K562 (cell line): ENCODE results near the gene FKBP1B. TPM values are rescaled to one million over a fixed set of nuclear protein-coding genes. Genes with fewer than 3 reads are reported as not detected.
A peak's percentile ranks its signal among the peaks of the same experiment; 100 is the strongest.

ENCODE experiments used
- CBX2 ChIP-seq: fragments of 200-600 bp; sonication (generic); IDR thresholded peaks from one replicate; pipeline ENCODE4 v1.6.1; 2012; ENCODE audit warnings: mild to moderate bottlenecking, low read length, inconsistent platforms; ENCODE audit not compliant: insufficient read depth, poor library complexity, severe bottlenecking
- CREM ChIP-seq: IDR thresholded peaks from 2 replicates; pipeline ENCODE4 v1.6.1; 2014; ENCODE audit warnings: antibody characterized with exemption, low read depth
- DIDO1 ChIP-seq: fragments of 450-650 bp; IDR thresholded peaks from 2 replicates; pipeline ENCODE4 v1.6.1; 2016; ENCODE audit warnings: low read depth, missing biosample characterization, missing genetic modification characterization
- ERF ChIP-seq: fragments of 450-650 bp; formaldehyde crosslinking; IDR thresholded peaks from 2 replicates; pipeline ENCODE4 v1.4.0; 2020; ENCODE audit warnings: mild to moderate bottlenecking, mixed read lengths
- EWSR1 ChIP-seq: fragments of 450-650 bp; IDR thresholded peaks from 2 replicates; pipeline ENCODE4 v1.6.1; 2018; ENCODE audit warnings: borderline replicate concordance, mild to moderate bottlenecking, low read depth, moderate library complexity; ENCODE audit not compliant: partially characterized antibody
- JUN ChIP-seq, 2 experiments: sonication (generic) in 1 of 2; formaldehyde crosslinking in 1 of 2; IDR thresholded peaks; 2 replicates each; pipeline versions ENCODE4 v1.6.1 to v1.8.0; 2012 to 2022; ENCODE audit warnings: borderline replicate concordance in 2 of 2, mild to moderate bottlenecking in 2 of 2, improper control_type of control experiment in 1 of 2, low read depth in 1 of 2, low read length in 1 of 2, missing genetic modification reagents in 1 of 2
- MAX ChIP-seq: sonication (generic); formaldehyde crosslinking; IDR thresholded peaks from 2 replicates; pipeline ENCODE4 v1.9.0; 2022; ENCODE audit warnings: mild to moderate bottlenecking, missing genetic modification reagents
- MAZ ChIP-seq, 2 experiments: fragments of 450-650 bp in 1 of 2; sonication (generic) in 1 of 2; formaldehyde crosslinking; IDR thresholded peaks in 1 of 2; conservative IDR thresholded peaks in 1 of 2; 2 replicates each; pipeline versions ENCODE4 v1.4.0 to v1.5.0; 2020; ENCODE audit warnings: mild to moderate bottlenecking in 1 of 2, missing genetic modification reagents in 1 of 2
- MCM2 ChIP-seq: fragments of 450-650 bp; IDR thresholded peaks from 2 replicates; pipeline ENCODE4 v1.6.1; 2017; ENCODE audit warnings: low read depth, mild to moderate bottlenecking
- MITF ChIP-seq: IDR thresholded peaks from 2 replicates; pipeline ENCODE4 v1.6.1; 2014; ENCODE audit warnings: antibody characterized with exemption
- RBBP5 ChIP-seq: fragments of 200-600 bp; sonication (generic); IDR thresholded peaks from 2 replicates; pipeline ENCODE4 v1.6.1; 2012; ENCODE audit warnings: borderline replicate concordance, mild to moderate bottlenecking, low read length, control low read depth, inconsistent platforms; ENCODE audit not compliant: insufficient read depth, poor library complexity, severe bottlenecking
- SMARCA5 ChIP-seq: fragments of 450-650 bp; IDR thresholded peaks from 2 replicates; pipeline ENCODE4 v1.6.1; 2016
- TCF3 ChIP-seq: sonication (generic); formaldehyde crosslinking; IDR thresholded peaks from 2 replicates; pipeline ENCODE4 v1.4.0; 2020; ENCODE audit warnings: mild to moderate bottlenecking, missing genetic modification reagents
- TCF7L2 ChIP-seq: fragments of 150-350 bp; IDR thresholded peaks from 2 replicates; pipeline ENCODE4 v1.6.1; 2016; ENCODE audit warnings: low read depth, mild to moderate bottlenecking, low read length, moderate library complexity
- ZBTB12 ChIP-seq: fragments of 250-450 bp; sonication (Bioruptor Pico); IDR thresholded peaks from 2 replicates; pipeline ENCODE4 v1.4.0; 2020
- ZNF398 ChIP-seq: fragments of 250-450 bp; sonication (Bioruptor Pico); IDR thresholded peaks from 2 replicates; pipeline ENCODE4 v1.8.0; 2021; ENCODE audit warnings: moderate library complexity, mild to moderate bottlenecking, inconsistent platforms
- polyA plus RNA-seq, 8 experiments: library from polyadenylated mRNA; depleted of rRNA in 4 of 8; stranded (reverse) in 5 of 8; unstranded in 3 of 8; fragments of >200 nt; fragmentation: Nextera tagmentation in 2 of 8; fragmentation: Illumina TruSeq in 1 of 8; extraction: Ambion mirVana in 2 of 8; extraction: Trizol in 1 of 8; gene quantifications; 2 replicates each; pipeline versions ENCODE4 v1.2.1 to v1.2.3, GENCODE V29; 2011 to 2014; ENCODE audit warnings: inconsistent platforms in 1 of 8, missing spikeins in 1 of 8
- total RNA-seq, 7 experiments: library from RNA; depleted of rRNA in 6 of 7; stranded (reverse); fragments of >200 nt in 6 of 7; fragmentation: Illumina TruSeq in 2 of 7; extraction: Trizol in 2 of 7; gene quantifications; 2 replicates each; pipeline versions ENCODE4 v1.2.1 to v1.2.3, GENCODE V29; 2011 to 2021; ENCODE audit warnings: low replicate concordance in 1 of 7
- TF ChIP-seq, protein P1 (sequence below): fragments of 450-650 bp; formaldehyde crosslinking; IDR thresholded peaks from 2 replicates; pipeline ENCODE4 v1.4.0; 2022; ENCODE audit warnings: missing genetic modification characterization
- TF ChIP-seq, protein P2 (sequence below): fragments of 250-450 bp; sonication (Bioruptor Pico); IDR thresholded peaks from 2 replicates; pipeline ENCODE4 v1.4.0; 2020; ENCODE audit warnings: mild to moderate bottlenecking

Gene FKBP1B
- total and polyA plus RNA-seq, 9 of the 15 experiments (the other 6 are each of a cell fraction or from before 2014, with no cell fraction given) = 0.58 to 9.4 (median 1.6) TPM

DNA sequence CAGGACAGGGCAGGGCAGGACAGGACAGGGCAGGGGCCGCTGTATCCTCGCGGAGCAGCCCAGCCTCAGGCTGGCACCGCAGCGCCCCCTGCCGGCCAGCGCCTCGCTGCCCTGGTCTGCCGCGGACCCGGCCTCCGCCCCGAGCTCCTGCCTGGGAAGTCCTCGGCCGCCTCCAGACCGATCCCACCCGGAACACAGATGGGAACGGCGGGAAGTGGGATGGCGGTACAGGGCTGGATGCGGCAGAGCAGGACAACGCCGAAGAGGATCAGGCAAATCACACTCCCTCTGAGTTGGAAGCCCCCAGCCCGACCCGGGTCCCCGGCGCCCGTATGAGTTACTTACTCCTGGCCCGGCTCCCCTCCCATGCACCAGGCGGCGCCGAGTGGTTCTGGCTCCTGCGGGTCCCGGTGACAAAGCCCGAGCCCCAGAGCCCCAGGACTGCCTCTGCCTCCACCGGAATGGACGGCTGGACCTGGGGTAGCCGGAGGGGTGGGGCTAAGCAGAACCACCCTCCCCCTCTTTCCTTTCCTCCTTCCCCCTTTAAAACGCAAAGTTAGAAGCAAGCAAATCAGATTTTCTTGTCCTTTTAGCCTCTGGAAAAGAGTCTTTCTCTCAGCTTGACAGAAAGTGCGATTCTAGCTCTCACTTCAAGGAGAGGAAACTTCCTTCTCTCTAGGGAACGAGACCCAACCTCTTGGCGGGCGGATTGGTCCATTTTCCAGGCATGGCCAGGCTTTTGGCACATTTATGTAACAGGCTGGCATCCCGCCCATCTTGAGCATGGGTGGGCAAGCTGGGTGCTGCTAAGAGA lies 35.1 kb downstream of the FKBP1B start, which contains the start of gene TP53I3 (continued):
- no peak for TF ChIP-seq EWSR1
- 0 out of 2 replicates have a peak, but pooled peaks have one; percentile 48 for TF ChIP-seq JUN (IDR thresholded peaks at IDR 0.05; ENCODE audit: borderline replicate concordance, low read depth, low read length)
- TF ChIP-seq JUN (CRISPR knock-in tag; IDR thresholded peaks at IDR 0.05; ENCODE audit: borderline replicate concordance) = 0 out of 2 replicates have a peak, but pooled peaks have one; percentile 26
- TF ChIP-seq CREM = no peak
- TF ChIP-seq DIDO1 = peak; percentile 73; the same call in 1 of the 2 replicates
- TF ChIP-seq, protein P1, sequence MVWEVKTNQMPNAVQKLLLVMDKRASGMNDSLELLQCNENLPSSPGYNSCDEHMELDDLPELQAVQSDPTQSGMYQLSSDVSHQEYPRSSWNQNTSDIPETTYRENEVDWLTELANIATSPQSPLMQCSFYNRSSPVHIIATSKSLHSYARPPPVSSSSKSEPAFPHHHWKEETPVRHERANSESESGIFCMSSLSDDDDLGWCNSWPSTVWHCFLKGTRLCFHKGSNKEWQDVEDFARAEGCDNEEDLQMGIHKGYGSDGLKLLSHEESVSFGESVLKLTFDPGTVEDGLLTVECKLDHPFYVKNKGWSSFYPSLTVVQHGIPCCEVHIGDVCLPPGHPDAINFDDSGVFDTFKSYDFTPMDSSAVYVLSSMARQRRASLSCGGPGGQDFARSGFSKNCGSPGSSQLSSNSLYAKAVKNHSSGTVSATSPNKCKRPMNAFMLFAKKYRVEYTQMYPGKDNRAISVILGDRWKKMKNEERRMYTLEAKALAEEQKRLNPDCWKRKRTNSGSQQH (CRISPR knock-in tag) = no peak
- TF ChIP-seq, protein P2, sequence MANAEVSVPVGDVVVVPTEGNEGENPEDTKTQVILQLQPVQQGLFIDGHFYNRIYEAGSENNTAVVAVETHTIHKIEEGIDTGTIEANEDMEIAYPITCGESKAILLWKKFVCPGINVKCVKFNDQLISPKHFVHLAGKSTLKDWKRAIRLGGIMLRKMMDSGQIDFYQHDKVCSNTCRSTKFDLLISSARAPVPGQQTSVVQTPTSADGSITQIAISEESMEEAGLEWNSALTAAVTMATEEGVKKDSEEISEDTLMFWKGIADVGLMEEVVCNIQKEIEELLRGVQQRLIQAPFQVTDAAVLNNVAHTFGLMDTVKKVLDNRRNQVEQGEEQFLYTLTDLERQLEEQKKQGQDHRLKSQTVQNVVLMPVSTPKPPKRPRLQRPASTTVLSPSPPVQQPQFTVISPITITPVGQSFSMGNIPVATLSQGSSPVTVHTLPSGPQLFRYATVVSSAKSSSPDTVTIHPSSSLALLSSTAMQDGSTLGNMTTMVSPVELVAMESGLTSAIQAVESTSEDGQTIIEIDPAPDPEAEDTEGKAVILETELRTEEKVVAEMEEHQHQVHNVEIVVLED (CRISPR knock-in tag) = no peak; the same call in 1 of the 2 replicates
- TF ChIP-seq TCF3 (CRISPR knock-in tag) = no peak
- TF ChIP-seq MAX = peak; percentile 57
- no peak for TF ChIP-seq MCM2
- no peak; the same call in 1 of the 2 replicates for TF ChIP-seq ERF
- TF ChIP-seq MITF = peak; percentile 52
- no peak for TF ChIP-seq ZNF398 (CRISPR knock-in tag)
- TF ChIP-seq MAZ (CRISPR knock-in tag; conservative IDR thresholded peaks at IDR 0.05 in 1 of 2, IDR thresholded peaks at IDR 0.05 in 1 of 2) = peak; percentile 84 to 90
- no peak for TF ChIP-seq SMARCA5
- TF ChIP-seq CBX2 = no peak
- peak; percentile 45 for TF ChIP-seq RBBP5
- no peak for TF ChIP-seq TCF7L2
- TF ChIP-seq ZBTB12 (CRISPR knock-in tag) = no peak
